A549 (cell line): ENCODE results near the gene INKA2.

Experiments
- BHLHE40 ChIP-seq: IDR thresholded peaks from 2 replicates; pipeline ENCODE4 v1.6.1; 2012; ENCODE audit warnings: low read depth, low read length, inconsistent platforms
- GATA3 ChIP-seq: IDR thresholded peaks from 2 replicates; pipeline ENCODE4 v1.6.1; 2012; ENCODE audit warnings: borderline replicate concordance
- HDAC2 ChIP-seq: fragments of 200-600 bp; sonication (generic); IDR thresholded peaks from 2 replicates; pipeline ENCODE4 v1.6.1; 2016
- MAX ChIP-seq: IDR thresholded peaks from 2 replicates; pipeline ENCODE4 v1.6.1; 2012
- MAZ ChIP-seq: fragments of 150-350 bp; IDR thresholded peaks from 2 replicates; pipeline ENCODE4 v1.6.1; 2014; ENCODE audit warnings: antibody characterized with exemption, low read depth, low read length, borderline replicate concordance
- PBX3 ChIP-seq: IDR thresholded peaks from 2 replicates; pipeline ENCODE4 v1.6.1; 2012
- PHF8 ChIP-seq: fragments of 200-600 bp; sonication (generic); IDR thresholded peaks from 2 replicates; pipeline ENCODE4 v1.6.1; 2016; ENCODE audit warnings: low read depth, mild to moderate bottlenecking, antibody characterized with exemption, moderate library complexity, borderline replicate concordance
- POLR2A ChIP-seq: IDR thresholded peaks from 2 replicates; pipeline ENCODE4 v1.6.1; 2012; ENCODE audit warnings: mild to moderate bottlenecking, low read length
- TF ChIP-seq, protein P1 (sequence below): fragments of >200 bp; sonication (Bioruptor Twin); formaldehyde crosslinking; IDR thresholded peaks from 3 replicates; pipeline ENCODE4 v1.5.1; 2016

- TF ChIP-seq, protein P1, sequence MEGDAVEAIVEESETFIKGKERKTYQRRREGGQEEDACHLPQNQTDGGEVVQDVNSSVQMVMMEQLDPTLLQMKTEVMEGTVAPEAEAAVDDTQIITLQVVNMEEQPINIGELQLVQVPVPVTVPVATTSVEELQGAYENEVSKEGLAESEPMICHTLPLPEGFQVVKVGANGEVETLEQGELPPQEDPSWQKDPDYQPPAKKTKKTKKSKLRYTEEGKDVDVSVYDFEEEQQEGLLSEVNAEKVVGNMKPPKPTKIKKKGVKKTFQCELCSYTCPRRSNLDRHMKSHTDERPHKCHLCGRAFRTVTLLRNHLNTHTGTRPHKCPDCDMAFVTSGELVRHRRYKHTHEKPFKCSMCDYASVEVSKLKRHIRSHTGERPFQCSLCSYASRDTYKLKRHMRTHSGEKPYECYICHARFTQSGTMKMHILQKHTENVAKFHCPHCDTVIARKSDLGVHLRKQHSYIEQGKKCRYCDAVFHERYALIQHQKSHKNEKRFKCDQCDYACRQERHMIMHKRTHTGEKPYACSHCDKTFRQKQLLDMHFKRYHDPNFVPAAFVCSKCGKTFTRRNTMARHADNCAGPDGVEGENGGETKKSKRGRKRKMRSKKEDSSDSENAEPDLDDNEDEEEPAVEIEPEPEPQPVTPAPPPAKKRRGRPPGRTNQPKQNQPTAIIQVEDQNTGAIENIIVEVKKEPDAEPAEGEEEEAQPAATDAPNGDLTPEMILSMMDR, result no peak
- TF ChIP-seq GATA3 (no peak), POLR2A (no peak), MAX (no peak), PHF8 (no peak), BHLHE40 (no peak), PBX3 (no peak), HDAC2 (no peak), MAZ (no peak)
Measured at GRCh38 chr1:111747947-111748346, 8.8 kb upstream of the INKA2 start.
